Adrenal gland (tissue), 12 donors: ENCODE data around the gene FARSB. TPM values are rescaled to one million over a fixed set of nuclear protein-coding genes. Genes with fewer than 3 reads are reported as not detected.

ENCODE experiments used
- DNase-seq, 7 donors: peaks; one replicate each; pipeline ENCODE4 v3.0.0-alpha.2; 2019 to 2020
- H3K27ac ChIP-seq, 5 donors: fragments of 200-600 bp; sonication (generic) in 4 of 5; 1 replicate in 3 of 5; 2 replicates in 2 of 5; pipeline versions ENCODE4 v1.5.1 to v1.8.0; 2016 to 2020; ENCODE audit warnings: mild to moderate bottlenecking in 1 of 5
- H3K27me3 ChIP-seq: fragments of 200-600 bp; 2 replicates; pipeline ENCODE4 v1.8.0; 2021
- H3K36me3 ChIP-seq, 2 donors: fragments of 200-600 bp; replicated peaks in 1 of 2; 1 replicate in 1 of 2; 2 replicates in 1 of 2; pipeline versions ENCODE4 v1.5.1 to v1.8.0; 2018 to 2022
- H3K4me1 ChIP-seq, 2 donors: fragments of 200-600 bp; replicated peaks in 1 of 2; 1 replicate in 1 of 2; 2 replicates in 1 of 2; pipeline versions ENCODE4 v1.5.1 to v1.8.0; 2018 to 2021
- H3K4me3 ChIP-seq, 4 donors: fragments of 200-600 bp; sonication (generic) in 3 of 4; one replicate each; pipeline ENCODE4 v1.5.1; 2016 to 2018
- H3K9me3 ChIP-seq, 3 donors: fragments of 200-600 bp; sonication (generic) in 1 of 3; replicated peaks in 1 of 3; 1 replicate in 2 of 3; 2 replicates in 1 of 3; pipeline versions ENCODE4 v1.5.1 to v1.8.0; 2016 to 2021
- CTCF ChIP-seq, 6 experiments: fragments of 450-650 bp in 4 of 6; fragments of 200-600 bp in 2 of 6; sonication (generic) in 1 of 6; IDR thresholded peaks; 1 replicate in 5 of 6; 2 replicates in 1 of 6; pipeline versions ENCODE4 v1.5.1 to v1.8.0; 2016 to 2021; ENCODE audit warnings: antibody characterized with exemption in 6 of 6, mild to moderate bottlenecking in 2 of 6, moderate library complexity in 1 of 6
- POLR2A ChIP-seq, 2 donors: fragments of 450-650 bp; IDR thresholded peaks; one replicate each; pipeline ENCODE4 v1.6.1; 2017; ENCODE audit warnings: antibody characterized with exemption in 2 of 2, mild to moderate bottlenecking in 2 of 2, moderate library complexity in 1 of 2
- WGBS, 4 donors: extraction: QIAGEN DNeasy Blood & Tissue Kit in 2 of 4; methylation state at CpG; one replicate each; pipeline versions ENCODE4 v1.1.5 to v1.1.7; 2013 to 2017; 5-methylcytosine and 5-hydroxymethylcytosine counted together
- intact Hi-C, 2 donors: fragments of 100-400 bp; cut with DNase I; formaldehyde crosslinking; loops; one replicate each; pipeline versions ENCODE4 v1.14.1 to v1.15.0; 2022 to 2023
- polyA plus RNA-seq, 3 donors: library from polyadenylated mRNA; stranded (reverse); fragments of 200-250 nt in 2 of 3; fragments of 350-450 nt in 1 of 3; fragmentation: Illumina TruSeq in 1 of 3; extraction: RNeasy Lipid Tissue Mini Kit (QIAGEN cat#74804) in 1 of 3; gene quantifications; one replicate each; pipeline ENCODE4 v1.2.3, GENCODE V29; 2013 to 2014
- total RNA-seq, 9 donors: library from RNA; depleted of rRNA in 4 of 9; stranded (reverse); fragments of >200 nt in 4 of 9; fragments of 120-200 nt in 1 of 9; fragmentation: NEBNext Ultra II Directional in 1 of 9; extraction: Animal tissue kit (Norgen Biotek cat#: 25700) in 1 of 9; gene quantifications; one replicate each; pipeline versions ENCODE4 v1.1.0 to v1.2.4, GENCODE V29; 2013 to 2023
- donor health status: healthy with polysubstance abuse.
- donor health status: Bipolar disorder and iron deficiency.
- donor health status: DM: yes; HTN: yes; CAD: no.
- donor health status: DM: no; HTN: no; CAD: no.
- donor health status: DM: no; HTN: no; CAD: no.
- donor health status: DM: yes; HTN: yes; CAD: no.

The FARSB gene
- total and polyA plus RNA-seq, 12 donors = 7.2 to 55.9 (median 14.0) TPM

DNA sequence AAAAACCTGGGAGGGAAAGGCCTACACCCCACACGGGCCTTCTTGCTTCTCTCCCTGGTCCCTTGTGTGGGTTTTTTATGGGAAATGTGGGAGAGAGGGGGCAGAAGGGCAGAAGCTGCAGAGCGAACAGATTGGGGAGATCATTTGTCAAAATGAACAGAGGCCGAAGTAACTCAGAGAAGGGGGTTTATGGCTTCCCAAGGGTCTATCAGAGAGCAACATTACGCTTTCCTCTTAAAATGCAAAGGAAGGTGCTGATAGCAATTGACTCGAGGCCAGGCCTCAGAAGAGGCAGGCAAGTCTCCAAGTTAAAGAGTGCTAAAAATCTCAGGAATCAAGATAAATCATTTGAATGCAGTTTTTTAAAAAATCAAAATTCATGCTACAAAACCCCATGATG, 130.1 kb downstream of the FARSB start:
- H3K4me1 ChIP-seq = no peaks in the 10 kb centered on the region
- H3K4me3 ChIP-seq = no peak overlapping the region
- H3K27me3 ChIP-seq = no peaks in the 10 kb centered on the region
- intact Hi-C loops = no loop called here
- 69 to 77% (median 73%) methylated on average over 5 of the region's 5 CpGs for WGBS, 4 donors
- H3K27ac ChIP-seq = no peak overlapping the region
- H3K36me3 ChIP-seq = no peaks in the 10 kb centered on the region
- H3K9me3 ChIP-seq = no peaks in the 10 kb centered on the region
- no peak for TF ChIP-seq POLR2A (IDR thresholded peaks at IDR 0.05)
- TF ChIP-seq CTCF (IDR thresholded peaks at IDR 0.05) = no peak
- DNase-seq = no peak

- H3K27ac ChIP-seq = no peak overlapping the region
- 80 to 86% (median 83%) methylated on average over 4 of the region's 4 CpGs for WGBS, 4 donors
- H3K4me3 ChIP-seq = no peak overlapping the region
- intact Hi-C loops = no loop called here
- no peaks in the 10 kb centered on the region for H3K27me3 ChIP-seq
- H3K36me3 ChIP-seq = no peaks in the 10 kb centered on the region
- no peaks in the 10 kb centered on the region for H3K9me3 ChIP-seq
- H3K4me1 ChIP-seq = peaks cover 0 to 4% of the 10 kb centered on the region in 2 donors
- no peak for TF ChIP-seq CTCF (IDR thresholded peaks at IDR 0.05)
- no peak for TF ChIP-seq POLR2A (IDR thresholded peaks at IDR 0.05)
- no peak for DNase-seq
Observed at GRCh38 chr2:222523783-222524544, 131.9 kb downstream of the FARSB start.

GRCh38 chr2:222522082-222522481, 133.8 kb downstream of the FARSB start:
- Histone ChIP-seq H3K9me3 (no peaks in the 10 kb centered on the region), H3K36me3 (no peaks in the 10 kb centered on the region), H3K27me3 (no peaks in the 10 kb centered on the region), H3K4me3 (no peak overlapping the region), H3K4me1 (peaks cover 0 to 8% of the 10 kb centered on the region in 2 donors), H3K27ac (no peak overlapping the region)
- DNase-seq = no peak
- 46 to 97% (median 85%) methylated on average over 1 of the region's 1 CpG for WGBS, 4 donors
- intact Hi-C loops = no loop called here
- no peak for TF ChIP-seq CTCF (IDR thresholded peaks at IDR 0.05)
- no peak for TF ChIP-seq POLR2A (IDR thresholded peaks at IDR 0.05)

DNA sequence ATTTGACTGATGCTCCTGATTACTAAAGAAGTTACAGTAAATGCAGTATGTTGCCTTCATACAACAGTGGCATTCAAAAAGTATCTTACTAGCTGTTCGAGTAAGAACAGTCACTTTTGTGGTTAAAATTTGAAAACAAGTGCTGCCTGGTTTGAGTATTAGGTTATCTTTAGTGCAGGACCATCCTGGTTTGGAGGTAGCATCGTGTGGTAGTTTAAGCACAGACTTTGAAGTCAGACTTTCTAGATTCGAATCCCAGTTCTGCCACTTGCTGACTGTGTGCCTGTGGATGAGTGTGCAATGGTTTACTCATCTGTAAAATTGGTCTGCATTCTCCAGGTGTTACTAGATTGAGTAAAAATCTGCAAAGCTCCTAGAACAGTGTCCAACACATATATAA, 134.8 kb downstream of the FARSB start:
- no peak for DNase-seq
- TF ChIP-seq CTCF (IDR thresholded peaks at IDR 0.05) (no peak), POLR2A (IDR thresholded peaks at IDR 0.05) (no peak)
- no peaks in the 10 kb centered on the region for H3K9me3 ChIP-seq
- WGBS, 4 donors = 72 to 87% (median 74%) methylated on average over 3 of the region's 3 CpGs
- intact Hi-C loops = no loop called here
- H3K27ac ChIP-seq = no peak overlapping the region
- no peak overlapping the region for H3K4me3 ChIP-seq
- no peaks in the 10 kb centered on the region for H3K36me3 ChIP-seq
- H3K27me3 ChIP-seq = no peaks in the 10 kb centered on the region
- peaks cover 0 to 8% of the 10 kb centered on the region in 2 donors for H3K4me1 ChIP-seq

Other genes starting within 250 kb of the FARSB start
- 10 to 100 TPM in 8 of 9 donors, under 1 TPM in 1; 0.17 to 33.7 (median 15.7) TPM for gene SGPP2, start 231.5 kb downstream of the FARSB start, total RNA-seq
- gene SGPP2, start 231.5 kb downstream of the FARSB start, polyA plus RNA-seq = 10 to 100 TPM in 1 of 3 donors, 1 to 10 TPM in 1, under 1 TPM in 1; 0.61 to 11.2 (median 1.3) TPM
- gene MOGAT1, start 15.6 kb upstream of the FARSB start, total RNA-seq = not detected
- gene MOGAT1, start 15.6 kb upstream of the FARSB start, polyA plus RNA-seq = under 1 TPM in 1 of 3 donors, not detected in 2; 0.20 TPM
- gene ACSL3, start 204.9 kb upstream of the FARSB start, total RNA-seq = 100 to 1,000 TPM in 1 of 9 donors, 10 to 100 TPM in 8; 59.1 to 130 (median 74.7) TPM
- gene ACSL3, start 204.9 kb upstream of the FARSB start, polyA plus RNA-seq = 100 to 1,000 TPM in 1 of 3 donors, 10 to 100 TPM in 2; 11.0 to 103 (median 15.9) TPM